NT2/D1 (cell line): Measurements from ENCODE around the gene ALDH18A1.

Source experiments
- SUZ12 ChIP-seq: IDR thresholded peaks from 2 replicates; pipeline ENCODE4 v1.6.1; 2011; ENCODE audit not compliant: insufficient read length, insufficient read depth; ENCODE audit errors: extremely low read depth
- ZNF274 ChIP-seq: IDR thresholded peaks from 2 replicates; pipeline ENCODE4 v1.6.1; 2011; ENCODE audit warnings: mild to moderate bottlenecking, low read depth, low read length

GRCh38 chr10:95604630-95605029 is 51.9 kb downstream of the ALDH18A1 start:
- no peak for TF ChIP-seq SUZ12
- no peak for TF ChIP-seq ZNF274
